Neuronal stem cell (in vitro differentiated cells): ENCODE results near the gene DLX1.

Experiments
- DNase-seq: peaks from one replicate; pipeline ENCODE4 v3.0.0-alpha.2; 2013; ENCODE audit warnings: low spot score
- H2AFZ ChIP-seq: one replicate; pipeline ENCODE4 v1.6.1; 2013; ENCODE audit warnings: mild to moderate bottlenecking, low read length, inconsistent platforms
- H2AK5ac ChIP-seq: 2 replicates; pipeline ENCODE4 v1.6.1; 2013; ENCODE audit warnings: low read depth, mild to moderate bottlenecking, inconsistent platforms, low read length, moderate library complexity, mixed read lengths
- H2BK120ac ChIP-seq: 2 replicates; pipeline ENCODE4 v1.6.1; 2013; ENCODE audit warnings: low read depth, mild to moderate bottlenecking, inconsistent platforms, low read length, moderate library complexity, mixed read lengths
- H2BK12ac ChIP-seq: one replicate; pipeline ENCODE4 v1.6.1; 2013; ENCODE audit warnings: low read length, inconsistent platforms
- H2BK15ac ChIP-seq: 2 replicates; pipeline ENCODE4 v1.6.1; 2013; ENCODE audit warnings: mild to moderate bottlenecking, low read length, inconsistent platforms, mixed read lengths
- H2BK5ac ChIP-seq: one replicate; pipeline ENCODE4 v1.6.1; 2013; ENCODE audit warnings: inconsistent platforms, mild to moderate bottlenecking, low read length, moderate library complexity
- H3K14ac ChIP-seq: one replicate; pipeline ENCODE4 v1.6.1; 2013; ENCODE audit warnings: low read length, inconsistent platforms
- H3K18ac ChIP-seq: 2 replicates; pipeline ENCODE4 v1.6.1; 2013; ENCODE audit warnings: low read length, inconsistent platforms
- H3K23ac ChIP-seq: 2 replicates; pipeline ENCODE4 v1.6.1; 2013; ENCODE audit warnings: low read depth, mild to moderate bottlenecking, mixed read lengths, low read length, inconsistent platforms; ENCODE audit not compliant: poor library complexity
- H3K27ac ChIP-seq: replicated peaks from 3 replicates; pipeline ENCODE4 v1.5.1; 2013; ENCODE audit warnings: low read length, inconsistent platforms
- H3K27me3 ChIP-seq, 3 experiments: 2 replicates each; pipeline ENCODE4 v1.6.1; 2013; ENCODE audit warnings: low read length in 3 of 3, mild to moderate bottlenecking in 2 of 3, inconsistent platforms in 1 of 3, low read depth in 1 of 3, mixed read lengths in 1 of 3, moderate library complexity in 1 of 3; ENCODE audit not compliant: control insufficient read depth in 3 of 3, insufficient read depth in 3 of 3
- H3K36me3 ChIP-seq, 2 donors: replicated peaks in 1 of 2; 2 replicates each; pipeline ENCODE4 v1.6.1; 2013; ENCODE audit warnings: low read length in 2 of 2; ENCODE audit not compliant: control insufficient read depth in 2 of 2, insufficient read depth in 2 of 2
- H3K4ac ChIP-seq: 2 replicates; pipeline ENCODE4 v1.6.1; 2013; ENCODE audit warnings: inconsistent platforms, mild to moderate bottlenecking, low read length, moderate library complexity
- H3K4me1 ChIP-seq, 2 donors: 1 replicate in 1 of 2; 2 replicates in 1 of 2; pipeline ENCODE4 v1.6.1; 2013; ENCODE audit warnings: low read length in 2 of 2, low read depth in 1 of 2; ENCODE audit not compliant: control insufficient read depth in 2 of 2, insufficient read depth in 1 of 2
- H3K4me2 ChIP-seq: one replicate; pipeline ENCODE4 v1.6.1; 2013; ENCODE audit warnings: mild to moderate bottlenecking, low read length, inconsistent platforms; ENCODE audit not compliant: insufficient read depth, poor library complexity, severe bottlenecking
- H3K4me3 ChIP-seq, 2 donors: 2 replicates each; pipeline ENCODE4 v1.5.1; 2013; ENCODE audit warnings: low read length in 2 of 2, mild to moderate bottlenecking in 2 of 2, inconsistent platforms in 1 of 2, moderate library complexity in 1 of 2
- H3K79me1 ChIP-seq: one replicate; pipeline ENCODE4 v1.6.1; 2013; ENCODE audit warnings: low read depth, mild to moderate bottlenecking, inconsistent platforms, low read length, moderate library complexity
- H3K9ac ChIP-seq: one replicate; pipeline ENCODE4 v1.6.1; 2013; ENCODE audit warnings: mild to moderate bottlenecking, low read depth, low read length, inconsistent platforms; ENCODE audit not compliant: poor library complexity
- H3K9me3 ChIP-seq, 2 donors: replicated peaks in 1 of 2; 2 replicates each; pipeline versions ENCODE3 to v1.6.1; 2013; ENCODE audit warnings: low read length in 2 of 2, mild to moderate bottlenecking in 2 of 2, inconsistent platforms in 1 of 2, low read depth in 1 of 2, mixed read lengths in 1 of 2, moderate library complexity in 1 of 2; ENCODE audit not compliant: control insufficient read depth in 2 of 2, insufficient read depth in 1 of 2
- H4K8ac ChIP-seq: one replicate; pipeline ENCODE4 v1.6.1; 2013; ENCODE audit warnings: low read depth, mild to moderate bottlenecking, inconsistent platforms, low read length, moderate library complexity
- H4K91ac ChIP-seq: one replicate; pipeline ENCODE4 v1.6.1; 2013; ENCODE audit warnings: low read length, low read depth, mild to moderate bottlenecking, inconsistent platforms; ENCODE audit not compliant: poor library complexity
- WGBS, 2 donors: extraction: QIAGEN DNeasy Blood & Tissue Kit; methylation state at CpG; one replicate each; pipeline ENCODE4 v1.1.7; 2013; ENCODE audit warnings: missing lambda C conversion rate in 2 of 2, mixed read lengths in 1 of 2; ENCODE audit not compliant: insufficient read length in 2 of 2, insufficient replicate concordance in 1 of 2; ENCODE audit errors: extremely low coverage in 2 of 2; 5-methylcytosine and 5-hydroxymethylcytosine counted together

DLX1 gene

DNA sequence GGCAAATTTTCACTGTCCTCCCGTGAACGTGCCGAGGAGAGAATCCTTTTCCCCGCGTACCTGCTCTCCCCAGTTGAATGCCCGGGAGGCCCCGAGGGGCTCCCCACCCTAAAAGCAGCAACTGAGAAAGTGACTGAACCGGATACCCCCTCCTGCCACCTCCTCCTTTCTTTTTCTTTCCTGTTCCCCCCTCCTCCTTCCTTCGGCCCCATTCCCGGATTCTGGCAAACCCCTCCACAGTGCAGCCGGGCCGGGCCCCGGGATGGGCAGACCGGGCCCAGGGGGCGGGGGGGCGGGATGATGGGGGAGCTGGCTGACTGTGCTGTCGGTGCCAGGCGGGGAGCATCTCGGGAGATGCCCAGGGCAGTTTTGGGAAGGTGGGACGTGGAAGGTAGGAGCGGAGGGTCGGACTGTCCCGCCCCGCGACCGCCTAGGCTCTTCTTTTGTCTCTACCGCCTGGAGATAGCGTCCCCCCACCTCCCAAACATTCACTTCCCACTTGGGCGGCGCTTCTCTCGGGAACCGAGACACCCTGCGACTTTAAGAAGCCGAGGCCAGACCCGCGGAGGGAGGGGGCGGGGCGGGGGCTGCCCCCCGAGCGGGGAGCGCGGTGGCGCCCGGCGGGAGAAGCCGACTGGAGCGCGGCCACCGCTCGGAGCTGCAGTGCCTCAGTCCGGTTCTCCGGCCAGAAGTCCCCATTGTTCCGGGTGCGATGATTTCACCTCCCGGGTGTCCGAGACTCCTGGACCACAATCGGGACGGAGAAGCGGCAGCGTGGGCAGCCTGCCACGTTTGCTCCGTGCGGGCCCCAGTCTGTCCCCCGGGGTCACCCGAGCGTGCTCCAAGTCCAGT, 9.2 kb downstream of the DLX1 start:
- peak; percentile 38 for DNase-seq
- Histone ChIP-seq H4K91ac (no peak overlapping the region), H2BK12ac (no peak overlapping the region), H2BK5ac (no peak overlapping the region), H3K79me1 (no peaks in the 10 kb centered on the region), H3K9ac (peak overlapping the region; percentile 65), H3K18ac (peak overlapping the region; percentile 77), H3K36me3 (no peaks in the 10 kb centered on the region), H2AFZ (peak overlapping the region; percentile 89), H3K4me2 (peak overlapping the region; percentile 81), H3K27me3 (peaks cover 62 to 98% (median 95%) of the 10 kb centered on the region in 3 experiments), H3K9me3 (no peaks in the 10 kb centered on the region), H2BK120ac (no peak overlapping the region), H3K14ac (no peak overlapping the region), H3K27ac (no peak overlapping the region), H3K4ac (no peak overlapping the region), H3K4me1 (peaks cover 18 to 31% of the 10 kb centered on the region in 2 donors), H2AK5ac (no peak overlapping the region), H2BK15ac (peak overlapping the region; percentile 51), H3K4me3 (peak overlapping the region; percentile 41 to 57), H4K8ac (no peak overlapping the region), H3K23ac (no peak overlapping the region)
- WGBS, 2 donors, result no CpG with 5 or more reads among the region's 66 CpGs

DNA sequence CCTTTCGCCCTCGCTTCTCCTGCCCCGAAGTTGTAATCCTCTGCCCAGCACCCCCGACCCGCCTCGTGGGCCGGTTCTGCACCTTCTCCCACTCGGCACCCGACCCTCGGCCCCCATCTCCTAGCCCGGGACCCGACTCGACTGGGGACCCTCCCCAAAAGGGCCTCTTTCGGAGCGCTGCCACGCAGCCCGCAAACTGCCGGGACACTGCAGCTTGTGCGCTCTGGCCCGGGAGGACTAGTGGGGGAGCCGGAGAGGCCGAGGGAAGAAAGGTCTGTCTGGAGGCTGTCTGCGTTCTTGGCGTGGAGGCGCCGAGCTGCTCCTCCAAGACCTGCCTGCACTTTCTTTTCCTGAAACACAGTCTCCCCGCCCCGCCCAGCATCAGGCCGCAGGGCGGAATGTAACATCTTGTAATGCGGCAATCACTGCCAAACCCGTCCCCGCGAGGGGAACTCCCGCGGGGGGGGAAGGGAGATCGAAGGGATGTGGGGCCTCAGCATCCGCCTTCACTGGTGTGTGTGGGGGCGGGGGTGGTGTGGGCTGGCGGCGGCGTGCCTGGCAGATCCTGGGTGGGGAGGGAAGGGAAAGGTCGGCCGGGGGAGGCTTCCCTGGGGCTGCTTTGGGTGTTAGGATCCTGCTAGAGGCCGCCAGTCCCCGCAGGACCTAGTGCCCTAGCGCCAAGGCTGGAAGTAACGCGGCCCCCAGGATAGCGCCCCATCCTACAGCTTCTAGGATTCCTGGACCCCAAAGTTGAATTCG, 10.0 kb downstream of the DLX1 start:
- no peak overlapping the region for H2AK5ac ChIP-seq
- H3K9ac ChIP-seq, result peak overlapping the region; percentile 65
- peak overlapping the region; percentile 51 for H2BK15ac ChIP-seq
- no peaks in the 10 kb centered on the region for H3K79me1 ChIP-seq
- H3K27ac ChIP-seq, result no peak overlapping the region
- no peak overlapping the region for H3K14ac ChIP-seq
- no CpG with 5 or more reads among the region's 51 CpGs for WGBS, 2 donors
- peak overlapping the region; percentile 77 for H3K18ac ChIP-seq
- H3K36me3 ChIP-seq, result no peaks in the 10 kb centered on the region
- H4K91ac ChIP-seq, result no peak overlapping the region
- no peak overlapping the region for H3K23ac ChIP-seq
- H2BK12ac ChIP-seq, result no peak overlapping the region
- peak; percentile 47 for DNase-seq
- H3K4me3 ChIP-seq, result peak overlapping the region; percentile 36 to 41
- no peak overlapping the region for H4K8ac ChIP-seq
- no peaks in the 10 kb centered on the region for H3K9me3 ChIP-seq
- H2BK5ac ChIP-seq, result no peak overlapping the region
- H2AFZ ChIP-seq, result peak overlapping the region; percentile 89
- H3K4me2 ChIP-seq, result peak overlapping the region; percentile 81
- H3K27me3 ChIP-seq, result peaks cover 58 to 98% (median 95%) of the 10 kb centered on the region in 3 experiments
- H2BK120ac ChIP-seq, result no peak overlapping the region
- H3K4me1 ChIP-seq, result peaks cover 21 to 38% of the 10 kb centered on the region in 2 donors
- H3K4ac ChIP-seq, result no peak overlapping the region

DNA sequence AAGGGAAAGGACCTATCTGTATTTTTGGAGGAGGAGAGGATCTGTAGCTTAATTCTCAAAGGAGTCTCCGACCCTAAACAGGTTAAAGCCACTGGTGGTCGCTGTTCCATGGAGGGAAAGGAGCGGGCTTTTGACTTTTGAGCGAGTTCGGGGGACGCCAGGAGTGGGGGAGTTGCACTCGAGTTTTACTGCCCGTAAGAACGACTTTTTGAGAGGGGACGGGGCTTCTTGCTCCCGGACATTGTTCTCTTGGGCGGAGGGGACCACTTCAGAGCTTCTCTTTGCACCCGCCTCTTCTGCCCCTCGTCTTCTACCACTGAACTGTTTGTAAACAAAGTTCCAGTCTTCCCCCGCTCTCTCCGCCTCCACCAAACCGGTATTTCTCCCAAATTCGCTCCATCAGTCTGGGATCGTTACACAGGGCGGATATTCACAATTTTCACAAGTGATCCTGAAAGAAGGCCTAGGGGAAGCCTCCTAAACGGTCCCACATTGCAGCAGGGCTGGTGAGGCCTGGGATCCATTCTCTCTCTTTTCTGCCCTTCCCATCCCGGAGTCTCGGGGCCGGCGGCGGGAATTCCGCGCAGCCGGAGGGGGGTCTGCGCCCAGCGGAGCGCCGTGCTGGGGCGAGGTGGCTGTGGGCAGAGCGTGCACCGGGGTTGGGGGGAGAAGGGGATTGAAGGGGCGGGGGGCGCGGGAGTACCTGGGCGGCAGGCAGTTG, 10.8 kb downstream of the DLX1 start:
- peak; percentile 41 for DNase-seq
- no peaks in the 10 kb centered on the region for H3K36me3 ChIP-seq

More for the DNA sequence above, 10.8 kb downstream of the DLX1 start:
- Histone ChIP-seq H2BK120ac (no peak overlapping the region), H3K27ac (no peak overlapping the region), H3K4ac (no peak overlapping the region), H2BK5ac (no peak overlapping the region), H3K27me3 (peaks cover 60 to 98% (median 95%) of the 10 kb centered on the region in 3 experiments), H3K14ac (no peak overlapping the region), H3K9me3 (no peaks in the 10 kb centered on the region), H2AFZ (peak overlapping the region; percentile 89), H3K4me2 (peak overlapping the region; percentile 81), H3K18ac (peak overlapping the region; percentile 60), H3K9ac (peak overlapping the region; percentile 6), H2AK5ac (no peak overlapping the region), H2BK15ac (no peak overlapping the region), H3K4me1 (peaks cover 21 to 43% of the 10 kb centered on the region in 2 donors), H4K91ac (no peak overlapping the region), H2BK12ac (no peak overlapping the region), H3K4me3 (peak overlapping the region in 1 of 2 donors; percentile 41), H3K79me1 (no peaks in the 10 kb centered on the region), H3K23ac (no peak overlapping the region), H4K8ac (no peak overlapping the region)
- WGBS, 2 donors, result no CpG with 5 or more reads among the region's 40 CpGs
